ENCODE measurements around the gene RNLS. TPM values are rescaled to one million over a fixed set of nuclear protein-coding genes. Genes with fewer than 3 reads are reported as not detected.

The RNLS gene
- total RNA-seq, 1 experiment from 2014 or later: 11.4 TPM

DNA sequence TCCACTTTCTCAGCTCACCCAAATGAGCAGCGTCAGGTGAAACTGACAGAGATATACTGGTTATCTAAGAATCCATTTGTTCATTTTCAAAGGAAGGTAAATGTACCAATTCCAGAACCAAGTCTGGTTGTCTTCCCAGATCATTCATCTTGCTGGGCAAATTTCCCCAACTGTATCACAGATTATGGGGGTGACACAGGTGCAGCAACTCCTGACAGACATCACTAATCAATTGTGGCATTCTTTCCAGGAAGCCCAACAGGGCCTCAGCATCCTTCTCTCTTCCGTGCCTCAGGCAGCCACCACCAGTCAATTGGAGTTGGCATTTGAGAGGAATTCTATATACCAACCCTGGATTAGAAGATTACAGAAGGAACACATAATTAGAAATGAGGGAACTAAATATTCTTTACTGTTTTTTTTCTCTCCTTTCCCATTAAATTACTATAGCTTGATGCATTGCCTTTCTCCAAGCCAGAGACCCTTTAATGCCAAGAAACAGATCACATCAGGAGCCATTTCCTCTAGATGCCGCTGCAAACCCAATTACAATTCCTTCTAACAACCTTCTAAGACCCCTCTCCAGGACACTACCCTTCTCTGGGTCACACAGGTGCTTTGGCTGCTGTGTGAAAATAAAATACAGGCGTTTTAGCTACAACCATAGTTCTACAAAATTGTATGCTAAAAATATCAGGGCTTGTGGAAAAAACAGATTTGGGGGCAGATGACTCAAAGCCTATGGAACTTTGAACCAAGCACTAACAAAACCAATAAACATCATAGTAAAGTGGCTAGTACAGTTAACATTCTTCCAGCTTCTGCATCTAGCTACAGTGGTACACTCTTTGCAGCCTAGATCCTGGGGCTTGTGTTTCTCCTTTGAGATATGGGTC, 291.6 kb downstream of the RNLS start:
- no peak for ATAC-seq
- no peaks in the 10 kb centered on the region for H3K4me1 ChIP-seq (ENCODE audit: control insufficient read depth, insufficient read depth, low read length)
- ChIA-PET CTCF (no interaction called here), POLR2A (no interaction called here)
- in situ Hi-C loops (cut with HindIII; ENCODE audit: low pct_unique_long_range_greater_than_20kb, low sequenced_read_pairs) (no loop called here), intact Hi-C loops (cut with micrococcal nuclease; ENCODE audit: unreplicated experiment) (no loop called here)
- TF ChIP-seq, protein P1, sequence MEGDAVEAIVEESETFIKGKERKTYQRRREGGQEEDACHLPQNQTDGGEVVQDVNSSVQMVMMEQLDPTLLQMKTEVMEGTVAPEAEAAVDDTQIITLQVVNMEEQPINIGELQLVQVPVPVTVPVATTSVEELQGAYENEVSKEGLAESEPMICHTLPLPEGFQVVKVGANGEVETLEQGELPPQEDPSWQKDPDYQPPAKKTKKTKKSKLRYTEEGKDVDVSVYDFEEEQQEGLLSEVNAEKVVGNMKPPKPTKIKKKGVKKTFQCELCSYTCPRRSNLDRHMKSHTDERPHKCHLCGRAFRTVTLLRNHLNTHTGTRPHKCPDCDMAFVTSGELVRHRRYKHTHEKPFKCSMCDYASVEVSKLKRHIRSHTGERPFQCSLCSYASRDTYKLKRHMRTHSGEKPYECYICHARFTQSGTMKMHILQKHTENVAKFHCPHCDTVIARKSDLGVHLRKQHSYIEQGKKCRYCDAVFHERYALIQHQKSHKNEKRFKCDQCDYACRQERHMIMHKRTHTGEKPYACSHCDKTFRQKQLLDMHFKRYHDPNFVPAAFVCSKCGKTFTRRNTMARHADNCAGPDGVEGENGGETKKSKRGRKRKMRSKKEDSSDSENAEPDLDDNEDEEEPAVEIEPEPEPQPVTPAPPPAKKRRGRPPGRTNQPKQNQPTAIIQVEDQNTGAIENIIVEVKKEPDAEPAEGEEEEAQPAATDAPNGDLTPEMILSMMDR (IDR thresholded peaks at IDR 0.05): peak; percentile 19
- TF ChIP-seq, protein P2, sequence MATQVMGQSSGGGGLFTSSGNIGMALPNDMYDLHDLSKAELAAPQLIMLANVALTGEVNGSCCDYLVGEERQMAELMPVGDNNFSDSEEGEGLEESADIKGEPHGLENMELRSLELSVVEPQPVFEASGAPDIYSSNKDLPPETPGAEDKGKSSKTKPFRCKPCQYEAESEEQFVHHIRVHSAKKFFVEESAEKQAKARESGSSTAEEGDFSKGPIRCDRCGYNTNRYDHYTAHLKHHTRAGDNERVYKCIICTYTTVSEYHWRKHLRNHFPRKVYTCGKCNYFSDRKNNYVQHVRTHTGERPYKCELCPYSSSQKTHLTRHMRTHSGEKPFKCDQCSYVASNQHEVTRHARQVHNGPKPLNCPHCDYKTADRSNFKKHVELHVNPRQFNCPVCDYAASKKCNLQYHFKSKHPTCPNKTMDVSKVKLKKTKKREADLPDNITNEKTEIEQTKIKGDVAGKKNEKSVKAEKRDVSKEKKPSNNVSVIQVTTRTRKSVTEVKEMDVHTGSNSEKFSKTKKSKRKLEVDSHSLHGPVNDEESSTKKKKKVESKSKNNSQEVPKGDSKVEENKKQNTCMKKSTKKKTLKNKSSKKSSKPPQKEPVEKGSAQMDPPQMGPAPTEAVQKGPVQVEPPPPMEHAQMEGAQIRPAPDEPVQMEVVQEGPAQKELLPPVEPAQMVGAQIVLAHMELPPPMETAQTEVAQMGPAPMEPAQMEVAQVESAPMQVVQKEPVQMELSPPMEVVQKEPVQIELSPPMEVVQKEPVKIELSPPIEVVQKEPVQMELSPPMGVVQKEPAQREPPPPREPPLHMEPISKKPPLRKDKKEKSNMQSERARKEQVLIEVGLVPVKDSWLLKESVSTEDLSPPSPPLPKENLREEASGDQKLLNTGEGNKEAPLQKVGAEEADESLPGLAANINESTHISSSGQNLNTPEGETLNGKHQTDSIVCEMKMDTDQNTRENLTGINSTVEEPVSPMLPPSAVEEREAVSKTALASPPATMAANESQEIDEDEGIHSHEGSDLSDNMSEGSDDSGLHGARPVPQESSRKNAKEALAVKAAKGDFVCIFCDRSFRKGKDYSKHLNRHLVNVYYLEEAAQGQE (IDR thresholded peaks at IDR 0.05; ENCODE audit: insufficient read depth in 1 of 2, low read depth in 2 of 2, low read length in 1 of 2): no peak
- H3K27me3 ChIP-seq (ENCODE audit: control insufficient read depth, insufficient read depth, low read length): no peaks in the 10 kb centered on the region
- no peak for DNase-seq (ENCODE audit: low read depth, low spot score)
- no peak overlapping the region for H3K4me3 ChIP-seq (ENCODE audit: low read depth in 2 of 2, low read length in 2 of 2)
- H3K9me3 ChIP-seq (ENCODE audit: control insufficient read depth, insufficient read depth, low read depth, low read length): no peaks in the 10 kb centered on the region
- no TSS peak for BruUV-seq (replicated peaks)
- H3K36me3 ChIP-seq (ENCODE audit: control insufficient read depth, insufficient read depth, low read length): no peaks in the 10 kb centered on the region
- H3K27ac ChIP-seq (ENCODE audit: low read length): no peak overlapping the region

DNA sequence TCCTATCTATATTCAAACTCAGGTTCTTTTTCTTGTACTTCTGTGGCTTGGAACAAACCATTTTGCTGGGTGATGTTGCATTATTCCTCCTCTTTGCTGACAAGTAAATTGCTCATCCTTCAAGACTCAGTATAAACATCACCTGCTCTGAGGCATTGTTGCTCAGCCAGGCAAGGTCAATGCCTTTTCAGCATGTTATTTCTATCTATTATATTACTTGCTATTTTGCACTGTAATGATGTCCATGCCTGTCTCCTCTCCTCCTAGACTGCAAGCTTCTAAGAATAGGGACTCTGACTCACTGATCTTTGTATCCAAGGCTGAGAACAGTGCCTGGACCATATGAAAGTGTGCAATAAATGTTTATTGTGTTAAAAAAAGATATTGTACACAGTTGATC, 293.8 kb downstream of the RNLS start:
- ChIA-PET CTCF (no interaction called here), POLR2A (no interaction called here)
- Histone ChIP-seq H3K4me1 (ENCODE audit: control insufficient read depth, insufficient read depth, low read length) (no peaks in the 10 kb centered on the region), H3K4me3 (ENCODE audit: low read depth in 2 of 2, low read length in 2 of 2) (no peak overlapping the region), H3K27ac (ENCODE audit: low read length) (no peak overlapping the region), H3K9me3 (ENCODE audit: control insufficient read depth, insufficient read depth, low read depth, low read length) (no peaks in the 10 kb centered on the region), H3K27me3 (ENCODE audit: control insufficient read depth, insufficient read depth, low read length) (no peaks in the 10 kb centered on the region), H3K36me3 (ENCODE audit: control insufficient read depth, insufficient read depth, low read length) (no peaks in the 10 kb centered on the region)
- ATAC-seq (no peak), DNase-seq (ENCODE audit: low read depth, low spot score) (no peak)
- intact Hi-C loops (cut with micrococcal nuclease; ENCODE audit: unreplicated experiment): no loop called here
- BruUV-seq (replicated peaks): no TSS peak
- in situ Hi-C loops (cut with HindIII; ENCODE audit: low pct_unique_long_range_greater_than_20kb, low sequenced_read_pairs): no loop called here
- TF ChIP-seq, protein P1 (IDR thresholded peaks at IDR 0.05): no peak

Data from Panc1 (cell line).